ENCODE data around the gene CCHCR1. TPM values are rescaled to one million over a fixed set of nuclear protein-coding genes. Genes with fewer than 3 reads are reported as not detected.

CCHCR1 gene
- total RNA-seq, 5 donors from 2014 or later (not counting 1 experiment from before 2014, with no cell fraction given), result 20.7 to 38.6 (median 28.1) TPM

GRCh38 chr6:31125162-31125561 is 32.4 kb downstream of the CCHCR1 start:
- ChIA-PET CTCF (interaction anchor here (0.6 to 1.0 kb wide), 3 partner anchors 10 to 433 kb away, joined by 3 to 4 read pairs (median 3); no protein-coding TSS in a partner anchor), POLR2A (no interaction called here)
- peaks cover 6% of the 10 kb centered on the region in 3 donors for H3K4me1 Mint-ChIP-seq
- Histone ChIP-seq H3K4me1 (ENCODE audit: control insufficient read depth in 1 of 2, extremely low read depth in 1 of 2, insufficient read depth in 2 of 2, low read length in 2 of 2) (peaks cover 0 to 3% of the 10 kb centered on the region in 2 experiments), H3K9me3 (no peaks in the 10 kb centered on the region), H3K27me3 (replicated peaks in 1 of 2; ENCODE audit: control insufficient read depth in 2 of 2, extremely low read depth in 1 of 2, insufficient read depth in 2 of 2, low read length in 1 of 2) (peaks cover 0 to 28% of the 10 kb centered on the region in 2 experiments), H3K27ac (ENCODE audit: low read length) (no peak overlapping the region), H3K4me3 (ENCODE audit: control insufficient read depth in 1 of 2, extremely low read depth in 1 of 2, low read length in 1 of 2) (no peak overlapping the region), H3K36me3 (ENCODE audit: control insufficient read depth in 2 of 2, extremely low read depth in 1 of 2, insufficient read depth in 1 of 2, low read length in 1 of 2) (no peaks in the 10 kb centered on the region)
- no peaks in the 10 kb centered on the region for H3K9me3 Mint-ChIP-seq
- H3K27ac Mint-ChIP-seq, result no peak overlapping the region
- no peaks in the 10 kb centered on the region for H3K36me3 Mint-ChIP-seq
- ATAC-seq (replicated peaks in 1 of 4), result no peak
- H3K4me3 Mint-ChIP-seq, result no peak overlapping the region
- WGBS (ENCODE audit: insufficient coverage), result 83% methylated on average over 1 of the region's 8 CpGs
- DNase-seq, result no peak
- peaks cover 5 to 10% of the 10 kb centered on the region in 2 donors for H3K27me3 Mint-ChIP-seq

- CTCF ChIA-PET, result no interaction called here
- ATAC-seq (replicated peaks in 1 of 4) (no peak), DNase-seq (no peak)
- Histone ChIP-seq H3K4me1 (ENCODE audit: control insufficient read depth in 1 of 2, extremely low read depth in 1 of 2, insufficient read depth in 2 of 2, low read length in 2 of 2) (peaks cover 0 to 3% of the 10 kb centered on the region in 2 experiments), H3K27ac (ENCODE audit: low read length) (no peak overlapping the region), H3K27me3 (replicated peaks in 1 of 2; ENCODE audit: control insufficient read depth in 2 of 2, extremely low read depth in 1 of 2, insufficient read depth in 2 of 2, low read length in 1 of 2) (peaks cover 0 to 32% of the 10 kb centered on the region in 2 experiments), H3K36me3 (ENCODE audit: control insufficient read depth in 2 of 2, extremely low read depth in 1 of 2, insufficient read depth in 1 of 2, low read length in 1 of 2) (no peaks in the 10 kb centered on the region), H3K9me3 (no peaks in the 10 kb centered on the region), H3K4me3 (ENCODE audit: control insufficient read depth in 1 of 2, extremely low read depth in 1 of 2, low read length in 1 of 2) (no peak overlapping the region)
- Mint-ChIP-seq H3K4me1 (peaks cover 3 to 4% (median 4%) of the 10 kb centered on the region in 3 donors), H3K27me3 (peaks cover 2 to 9% of the 10 kb centered on the region in 2 donors), H3K27ac (no peak overlapping the region), H3K36me3 (no peaks in the 10 kb centered on the region), H3K4me3 (no peak overlapping the region), H3K9me3 (no peaks in the 10 kb centered on the region)
- 65% methylated on average over 10 of the region's 16 CpGs for WGBS (ENCODE audit: insufficient coverage)
- POLR2A ChIA-PET, result no interaction called here
Measured at GRCh38 chr6:31122791-31123706, 34.6 kb downstream of the CCHCR1 start.

- WGBS (ENCODE audit: insufficient coverage), result 80% methylated on average over 7 of the region's 12 CpGs
- ChIA-PET CTCF (interaction anchor here in 1 of 2 donors (0.5 kb wide), 1 partner anchor 16 kb away, joined by 3 read pairs; no protein-coding TSS in a partner anchor), POLR2A (no interaction called here)
- Mint-ChIP-seq H3K4me3 (no peak overlapping the region), H3K36me3 (no peaks in the 10 kb centered on the region), H3K27me3 (peaks cover 0 to 11% of the 10 kb centered on the region in 2 donors), H3K4me1 (no peaks in the 10 kb centered on the region), H3K27ac (no peak overlapping the region), H3K9me3 (no peaks in the 10 kb centered on the region)
- DNase-seq (no peak), ATAC-seq (replicated peaks in 1 of 4) (no peak)
- Histone ChIP-seq H3K27ac (ENCODE audit: low read length) (no peak overlapping the region), H3K9me3 (no peaks in the 10 kb centered on the region), H3K4me1 (ENCODE audit: control insufficient read depth in 1 of 2, extremely low read depth in 1 of 2, insufficient read depth in 2 of 2, low read length in 2 of 2) (no peaks in the 10 kb centered on the region), H3K4me3 (ENCODE audit: control insufficient read depth in 1 of 2, extremely low read depth in 1 of 2, low read length in 1 of 2) (no peak overlapping the region), H3K36me3 (ENCODE audit: control insufficient read depth in 2 of 2, extremely low read depth in 1 of 2, insufficient read depth in 1 of 2, low read length in 1 of 2) (no peaks in the 10 kb centered on the region), H3K27me3 (replicated peaks in 1 of 2; ENCODE audit: control insufficient read depth in 2 of 2, extremely low read depth in 1 of 2, insufficient read depth in 2 of 2, low read length in 1 of 2) (peaks cover 0 to 32% of the 10 kb centered on the region in 2 experiments)
Measured at GRCh38 chr6:31121131-31121790, 36.3 kb downstream of the CCHCR1 start.

DNA sequence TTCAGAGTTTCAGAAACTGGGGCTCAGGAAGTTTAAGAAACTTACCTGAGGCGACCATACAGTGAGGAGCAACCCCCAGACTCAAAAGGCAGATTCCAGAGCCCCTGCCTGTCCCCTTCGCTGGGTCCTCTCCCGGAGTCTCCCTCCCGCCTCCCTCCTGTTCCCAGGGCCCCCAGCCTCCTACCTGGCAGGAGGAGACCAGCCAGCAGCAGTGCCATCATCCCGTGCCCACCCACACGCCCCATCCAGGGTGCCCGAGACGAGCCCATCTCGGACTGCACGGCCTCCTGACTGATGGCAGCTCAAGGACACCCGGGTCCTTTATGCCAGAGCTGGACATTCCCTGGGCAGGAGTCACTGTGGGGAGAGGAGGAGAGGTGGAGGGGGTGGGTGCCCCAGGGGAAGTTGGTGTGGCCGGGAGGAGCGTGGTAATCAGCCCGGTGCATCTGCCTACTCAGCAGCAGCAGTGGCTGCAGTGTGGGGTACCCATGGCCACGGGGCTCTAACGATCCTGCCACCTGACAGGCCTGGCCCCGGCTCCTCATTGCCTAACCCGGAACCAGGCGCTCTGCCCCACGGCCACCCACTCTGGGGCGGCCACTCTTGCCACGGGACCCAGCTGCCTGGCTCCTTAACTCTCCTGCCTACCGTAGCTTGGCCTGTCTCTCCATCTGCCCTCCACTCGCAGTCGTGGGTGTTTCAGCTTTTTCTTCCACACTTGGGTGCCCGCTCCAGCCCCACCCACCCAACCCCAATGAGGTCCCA is 37.3 kb downstream of the CCHCR1 start, which contains the start of gene CDSN:
CDSN (minus strand) TSS at position 296 of the 765 bp plus-strand sequence; CDS start at position 269, 27 bp downstream.
- CTCF ChIA-PET, result no interaction called here
- H3K9me3 Mint-ChIP-seq, result no peaks in the 10 kb centered on the region

DNA sequence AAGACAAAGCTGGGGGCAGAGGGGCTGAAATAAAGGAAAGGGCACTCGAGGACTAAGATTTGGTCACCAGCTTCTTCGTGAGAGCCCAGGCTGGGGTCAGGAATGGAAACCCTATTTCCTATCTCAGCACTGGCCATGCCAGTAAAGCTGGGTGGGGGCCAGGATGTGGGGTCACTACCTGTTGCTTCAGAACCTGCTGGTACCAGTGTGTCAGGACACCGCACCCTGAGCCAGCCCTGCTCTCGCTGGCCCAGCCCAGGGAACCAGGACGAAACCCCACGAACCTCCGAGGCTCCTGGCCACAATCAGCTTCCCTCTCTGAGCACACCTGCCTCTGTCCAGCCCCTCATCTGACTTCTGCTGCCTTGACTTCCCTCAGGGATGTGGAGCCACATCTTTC is 39.4 kb downstream of the CCHCR1 start:
- Histone ChIP-seq H3K36me3 (ENCODE audit: control insufficient read depth in 2 of 2, extremely low read depth in 1 of 2, insufficient read depth in 1 of 2, low read length in 1 of 2) (no peaks in the 10 kb centered on the region), H3K27ac (ENCODE audit: low read length) (no peak overlapping the region), H3K27me3 (replicated peaks in 1 of 2; ENCODE audit: control insufficient read depth in 2 of 2, extremely low read depth in 1 of 2, insufficient read depth in 2 of 2, low read length in 1 of 2) (peaks cover 0 to 47% of the 10 kb centered on the region in 2 experiments), H3K4me3 (ENCODE audit: control insufficient read depth in 1 of 2, extremely low read depth in 1 of 2, low read length in 1 of 2) (no peak overlapping the region), H3K9me3 (no peaks in the 10 kb centered on the region), H3K4me1 (ENCODE audit: control insufficient read depth in 1 of 2, extremely low read depth in 1 of 2, insufficient read depth in 2 of 2, low read length in 2 of 2) (peaks cover 0 to 9% of the 10 kb centered on the region in 2 experiments)
- ATAC-seq (replicated peaks in 1 of 4) (no peak), DNase-seq (no peak)
- Mint-ChIP-seq H3K9me3 (no peaks in the 10 kb centered on the region), H3K27me3 (peaks cover 7 to 26% of the 10 kb centered on the region in 2 donors), H3K4me3 (no peak overlapping the region), H3K36me3 (no peaks in the 10 kb centered on the region), H3K4me1 (peaks cover 4 to 14% (median 5%) of the 10 kb centered on the region in 3 donors), H3K27ac (no peak overlapping the region)
- WGBS (ENCODE audit: insufficient coverage), result 72% methylated on average over 7 of the region's 7 CpGs
- ChIA-PET POLR2A (no interaction called here), CTCF (interaction anchor here in 1 of 2 donors (0.6 kb wide), 1 partner anchor 1329 kb away, joined by 5 read pairs; no protein-coding TSS in a partner anchor)

More for the DNA sequence above, 37.3 kb downstream of the CCHCR1 start, which contains the start of gene CDSN:
- DNase-seq (no peak), ATAC-seq (replicated peaks in 1 of 4) (no peak)
- Mint-ChIP-seq H3K36me3 (no peaks in the 10 kb centered on the region), H3K27me3 (peaks cover 7 to 19% of the 10 kb centered on the region in 2 donors), H3K27ac (no peak within 1 kb of the TSS), H3K4me1 (peaks cover 0 to 4% (median under 1%) of the 10 kb centered on the region in 3 donors), H3K4me3 (no peak within 1 kb of the TSS)
- Histone ChIP-seq H3K27me3 (replicated peaks in 1 of 2; ENCODE audit: control insufficient read depth in 2 of 2, extremely low read depth in 1 of 2, insufficient read depth in 2 of 2, low read length in 1 of 2) (peaks cover 0 to 36% of the 10 kb centered on the region in 2 experiments), H3K27ac (ENCODE audit: low read length) (no peak within 1 kb of the TSS), H3K36me3 (ENCODE audit: control insufficient read depth in 2 of 2, extremely low read depth in 1 of 2, insufficient read depth in 1 of 2, low read length in 1 of 2) (no peaks in the 10 kb centered on the region), H3K4me1 (ENCODE audit: control insufficient read depth in 1 of 2, extremely low read depth in 1 of 2, insufficient read depth in 2 of 2, low read length in 2 of 2) (no peaks in the 10 kb centered on the region), H3K4me3 (ENCODE audit: control insufficient read depth in 1 of 2, extremely low read depth in 1 of 2, low read length in 1 of 2) (no peak within 1 kb of the TSS), H3K9me3 (no peaks in the 10 kb centered on the region)
- WGBS (ENCODE audit: insufficient coverage), result 71% methylated on average over 20 of the region's 26 CpGs
- POLR2A ChIA-PET, result no interaction called here
